Body of pancreas (tissue), 4 donors: Measurements from ENCODE around the gene MAP3K2. TPM values are rescaled to one million over a fixed set of nuclear protein-coding genes. Genes with fewer than 3 reads are reported as not detected.

ENCODE experiments used
- ATAC-seq: fragments of 150-250 bp; one replicate; pipeline ENCODE4 v1.9.1; 2016
- DNase-seq, 4 donors: peaks; one replicate each; pipeline ENCODE4 v3.0.0-alpha.2; 2019
- H3K27ac ChIP-seq, 4 donors: fragments of 200-600 bp; sonication (generic); 1 replicate in 3 of 4; 2 replicates in 1 of 4; pipeline versions ENCODE4 v1.5.1 to v1.6.1; 2016 to 2019; ENCODE audit warnings: mild to moderate bottlenecking in 1 of 4, mixed read lengths in 1 of 4, moderate library complexity in 1 of 4
- H3K27me3 ChIP-seq, 2 donors: fragments of 200-600 bp; sonication (generic); one replicate each; pipeline ENCODE4 v1.6.0; 2016; ENCODE audit warnings: mild to moderate bottlenecking in 1 of 2
- H3K36me3 ChIP-seq, 2 donors: fragments of 200-600 bp; sonication (generic); replicated peaks in 1 of 2; 2 replicates each; pipeline ENCODE4 v1.5.1; 2016; ENCODE audit warnings: low read depth in 2 of 2; ENCODE audit not compliant: insufficient read depth in 1 of 2
- H3K4me1 ChIP-seq: fragments of 200-600 bp; sonication (generic); one replicate; pipeline ENCODE4 v1.6.0; 2016
- H3K4me3 ChIP-seq, 2 donors: fragments of 200-600 bp; sonication (generic); 1 replicate in 1 of 2; 2 replicates in 1 of 2; pipeline ENCODE4 v1.5.1; 2016 to 2019
- H3K9me3 ChIP-seq, 3 donors: fragments of 200-600 bp; sonication (generic); 1 replicate in 2 of 3; 2 replicates in 1 of 3; pipeline ENCODE4 v1.5.1; 2016
- POLR2A ChIP-seq, 3 donors: fragments of 450-650 bp; IDR thresholded peaks; one replicate each; pipeline ENCODE4 v1.6.1; 2016; ENCODE audit warnings: antibody characterized with exemption in 3 of 3, mild to moderate bottlenecking in 2 of 3
- WGBS, 2 donors: methylation state at CpG; one replicate each; pipeline ENCODE4 v1.1.5; 2017; 5-methylcytosine and 5-hydroxymethylcytosine counted together
- intact Hi-C: fragments of 100-400 bp; cut with DNase I; formaldehyde crosslinking; loops from one replicate; pipeline ENCODE4 v1.15.1; 2023
- total RNA-seq, 2 donors: library from RNA; depleted of rRNA; stranded (reverse); fragments of >200 nt; gene quantifications; one replicate each; pipeline ENCODE4 v1.1.0, GENCODE V29; 2016
- TF ChIP-seq, protein P1 (sequence below), 7 experiments: fragments of 450-650 bp in 4 of 7; fragments of 200-600 bp in 3 of 7; sonication (generic) in 3 of 7; IDR thresholded peaks; one replicate each; pipeline ENCODE4 v1.5.1; 2016 to 2019; ENCODE audit warnings: antibody characterized with exemption in 7 of 7

The MAP3K2 gene
- total RNA-seq, 2 donors from 2014 or later, result 27.8 to 35.3 TPM

DNA sequence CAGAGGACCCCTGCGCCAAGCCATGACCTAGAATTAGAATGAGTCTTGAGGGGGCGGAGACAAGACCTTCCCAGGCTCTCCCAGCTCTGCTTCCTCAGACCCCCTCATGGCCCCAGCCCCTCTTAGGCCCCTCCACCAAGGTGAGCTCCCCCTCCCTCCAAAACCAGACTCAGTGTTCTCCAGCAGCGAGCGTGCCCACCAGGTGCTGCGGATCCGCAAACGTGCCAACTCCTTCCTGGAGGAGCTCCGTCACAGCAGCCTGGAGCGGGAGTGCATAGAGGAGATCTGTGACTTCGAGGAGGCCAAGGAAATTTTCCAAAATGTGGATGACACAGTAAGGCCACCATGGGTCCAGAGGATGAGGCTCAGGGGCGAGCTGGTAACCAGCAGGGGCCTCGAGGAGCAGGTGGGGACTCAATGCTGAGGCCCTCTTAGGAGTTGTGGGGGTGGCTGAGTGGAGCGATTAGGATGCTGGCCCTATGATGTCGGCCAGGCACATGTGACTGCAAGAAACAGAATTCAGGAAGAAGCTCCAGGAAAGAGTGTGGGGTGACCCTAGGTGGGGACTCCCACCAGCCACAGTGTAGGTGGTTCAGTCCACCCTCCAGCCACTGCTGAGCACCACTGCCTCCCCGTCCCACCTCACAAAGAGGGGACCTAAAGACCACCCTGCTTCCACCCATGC, 33.5 kb upstream of the MAP3K2 start:
- WGBS, 2 donors, result 85 to 93% methylated on average over 14 to 15 of the region's 15 CpGs
- Histone ChIP-seq H3K27me3 (peaks cover 4 to 10% of the 10 kb centered on the region in 2 donors), H3K9me3 (no peaks in the 10 kb centered on the region), H3K4me1 (peaks cover 19% of the 10 kb centered on the region), H3K4me3 (no peak overlapping the region), H3K27ac (no peak overlapping the region), H3K36me3 (no peaks in the 10 kb centered on the region)
- ATAC-seq (no peak), DNase-seq (no peak)
- TF ChIP-seq POLR2A (IDR thresholded peaks at IDR 0.05), result no peak
- TF ChIP-seq, protein P1, sequence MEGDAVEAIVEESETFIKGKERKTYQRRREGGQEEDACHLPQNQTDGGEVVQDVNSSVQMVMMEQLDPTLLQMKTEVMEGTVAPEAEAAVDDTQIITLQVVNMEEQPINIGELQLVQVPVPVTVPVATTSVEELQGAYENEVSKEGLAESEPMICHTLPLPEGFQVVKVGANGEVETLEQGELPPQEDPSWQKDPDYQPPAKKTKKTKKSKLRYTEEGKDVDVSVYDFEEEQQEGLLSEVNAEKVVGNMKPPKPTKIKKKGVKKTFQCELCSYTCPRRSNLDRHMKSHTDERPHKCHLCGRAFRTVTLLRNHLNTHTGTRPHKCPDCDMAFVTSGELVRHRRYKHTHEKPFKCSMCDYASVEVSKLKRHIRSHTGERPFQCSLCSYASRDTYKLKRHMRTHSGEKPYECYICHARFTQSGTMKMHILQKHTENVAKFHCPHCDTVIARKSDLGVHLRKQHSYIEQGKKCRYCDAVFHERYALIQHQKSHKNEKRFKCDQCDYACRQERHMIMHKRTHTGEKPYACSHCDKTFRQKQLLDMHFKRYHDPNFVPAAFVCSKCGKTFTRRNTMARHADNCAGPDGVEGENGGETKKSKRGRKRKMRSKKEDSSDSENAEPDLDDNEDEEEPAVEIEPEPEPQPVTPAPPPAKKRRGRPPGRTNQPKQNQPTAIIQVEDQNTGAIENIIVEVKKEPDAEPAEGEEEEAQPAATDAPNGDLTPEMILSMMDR (IDR thresholded peaks at IDR 0.05), result no peak
- intact Hi-C loops, result no loop called here

DNA sequence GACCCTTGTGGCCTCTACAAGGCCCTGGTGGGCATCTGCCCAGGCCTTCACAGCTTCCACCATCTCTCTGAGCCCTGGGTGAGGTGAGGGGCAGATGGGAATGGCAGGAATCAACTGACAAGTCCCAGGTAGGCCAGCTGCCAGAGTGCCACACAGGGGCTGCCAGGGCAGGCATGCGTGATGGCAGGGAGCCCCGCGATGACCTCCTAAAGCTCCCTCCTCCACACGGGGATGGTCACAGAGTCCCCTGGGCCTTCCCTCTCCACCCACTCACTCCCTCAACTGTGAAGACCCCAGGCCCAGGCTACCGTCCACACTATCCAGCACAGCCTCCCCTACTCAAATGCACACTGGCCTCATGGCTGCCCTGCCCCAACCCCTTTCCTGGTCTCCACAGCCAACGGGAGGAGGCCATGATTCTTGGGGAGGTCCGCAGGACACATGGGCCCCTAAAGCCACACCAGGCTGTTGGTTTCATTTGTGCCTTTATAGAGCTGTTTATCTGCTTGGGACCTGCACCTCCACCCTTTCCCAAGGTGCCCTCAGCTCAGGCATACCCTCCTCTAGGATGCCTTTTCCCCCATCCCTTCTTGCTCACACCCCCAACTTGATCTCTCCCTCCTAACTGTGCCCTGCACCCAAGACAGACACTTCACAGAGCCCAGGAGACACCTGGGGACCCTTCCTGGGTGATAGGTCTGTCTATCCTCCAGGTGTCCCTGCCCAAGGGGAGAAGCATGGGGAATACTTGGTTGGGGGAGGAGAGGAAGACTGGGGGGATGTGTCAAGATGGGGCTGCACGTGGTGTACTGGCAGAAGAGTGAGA, 32.5 kb upstream of the MAP3K2 start:
- H3K27me3 ChIP-seq, result peaks cover 4 to 10% of the 10 kb centered on the region in 2 donors
- H3K9me3 ChIP-seq, result no peaks in the 10 kb centered on the region
- H3K4me3 ChIP-seq, result no peak overlapping the region
- peaks cover 29% of the 10 kb centered on the region for H3K4me1 ChIP-seq
- TF ChIP-seq, protein P1 (IDR thresholded peaks at IDR 0.05), result no peak
- no peak for TF ChIP-seq POLR2A (IDR thresholded peaks at IDR 0.05)
- no peaks in the 10 kb centered on the region for H3K36me3 ChIP-seq
- intact Hi-C loops, result no loop called here
- H3K27ac ChIP-seq, result no peak overlapping the region
- WGBS, 2 donors, result 57 to 67% methylated on average over 6 to 8 of the region's 8 CpGs
- DNase-seq (no peak), ATAC-seq (no peak)

DNA sequence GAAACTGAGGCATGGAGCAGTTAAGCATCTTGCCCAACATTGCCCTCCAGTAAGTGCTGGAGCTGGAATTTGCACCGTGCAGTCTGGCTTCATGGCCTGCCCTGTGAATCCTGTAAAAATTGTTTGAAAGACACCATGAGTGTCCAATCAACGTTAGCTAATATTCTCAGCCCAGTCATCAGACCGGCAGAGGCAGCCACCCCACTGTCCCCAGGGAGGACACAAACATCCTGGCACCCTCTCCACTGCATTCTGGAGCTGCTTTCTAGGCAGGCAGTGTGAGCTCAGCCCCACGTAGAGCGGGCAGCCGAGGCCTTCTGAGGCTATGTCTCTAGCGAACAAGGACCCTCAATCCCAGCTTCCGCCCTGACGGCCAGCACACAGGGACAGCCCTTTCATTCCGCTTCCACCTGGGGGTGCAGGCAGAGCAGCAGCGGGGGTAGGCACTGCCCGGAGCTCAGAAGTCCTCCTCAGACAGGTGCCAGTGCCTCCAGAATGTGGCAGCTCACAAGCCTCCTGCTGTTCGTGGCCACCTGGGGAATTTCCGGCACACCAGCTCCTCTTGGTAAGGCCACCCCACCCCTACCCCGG, 31.8 kb upstream of the MAP3K2 start:
- no peak for ATAC-seq
- H3K4me3 ChIP-seq, result no peak overlapping the region
- no peak overlapping the region for H3K27ac ChIP-seq
- intact Hi-C loops, result no loop called here
- H3K9me3 ChIP-seq, result no peaks in the 10 kb centered on the region
- WGBS, 2 donors, result 77 to 87% methylated on average over 9 to 15 of the region's 15 CpGs
- peaks cover 4 to 10% of the 10 kb centered on the region in 2 donors for H3K27me3 ChIP-seq
- TF ChIP-seq, protein P1 (IDR thresholded peaks at IDR 0.05), result no peak
- TF ChIP-seq POLR2A (IDR thresholded peaks at IDR 0.05), result no peak
- peaks cover 32% of the 10 kb centered on the region for H3K4me1 ChIP-seq
- H3K36me3 ChIP-seq, result no peaks in the 10 kb centered on the region
- no peak for DNase-seq

DNA sequence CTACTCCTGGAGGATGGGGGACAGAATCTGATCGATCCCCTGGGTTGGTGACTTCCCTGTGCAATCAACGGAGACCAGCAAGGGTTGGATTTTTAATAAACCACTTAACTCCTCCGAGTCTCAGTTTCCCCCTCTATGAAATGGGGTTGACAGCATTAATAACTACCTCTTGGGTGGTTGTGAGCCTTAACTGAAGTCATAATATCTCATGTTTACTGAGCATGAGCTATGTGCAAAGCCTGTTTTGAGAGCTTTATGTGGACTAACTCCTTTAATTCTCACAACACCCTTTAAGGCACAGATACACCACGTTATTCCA, 31.3 kb upstream of the MAP3K2 start:
- no peak for ATAC-seq
- Histone ChIP-seq H3K9me3 (no peaks in the 10 kb centered on the region), H3K4me1 (peaks cover 34% of the 10 kb centered on the region), H3K4me3 (no peak overlapping the region), H3K36me3 (no peaks in the 10 kb centered on the region), H3K27ac (no peak overlapping the region), H3K27me3 (peaks cover 4 to 10% of the 10 kb centered on the region in 2 donors)
- intact Hi-C loops, result no loop called here
- TF ChIP-seq POLR2A (IDR thresholded peaks at IDR 0.05), result no peak
- TF ChIP-seq, protein P1 (IDR thresholded peaks at IDR 0.05), result no peak
- DNase-seq, result no peak
- WGBS, 2 donors, result 68 to 80% methylated on average over 4 of the region's 4 CpGs
